Stomach (tissue), 9 donors: ENCODE data around the gene VCPKMT. TPM values are rescaled to one million over a fixed set of nuclear protein-coding genes. Genes with fewer than 3 reads are reported as not detected.

Experiments used
- DNase-seq, 2 donors: peaks; one replicate each; pipeline versions ENCODE4 v3.0.0 to v3.0.0-alpha.2; 2013 to 2019
- H3K27ac ChIP-seq, 5 donors: fragments of 200-600 bp in 4 of 5; sonication (generic) in 4 of 5; one replicate each; pipeline ENCODE4 v1.5.1; 2013 to 2019; ENCODE audit warnings: mild to moderate bottlenecking in 1 of 5, moderate library complexity in 1 of 5
- H3K27me3 ChIP-seq, 3 donors: fragments of 200-600 bp; sonication (generic); one replicate each; pipeline ENCODE4 v1.5.1; 2017 to 2019; ENCODE audit warnings: mixed run types in 1 of 3
- H3K36me3 ChIP-seq, 4 donors: fragments of 200-600 bp; sonication (generic); 1 replicate in 3 of 4; 2 replicates in 1 of 4; pipeline ENCODE4 v1.5.1; 2016 to 2019
- H3K4me1 ChIP-seq, 4 donors: fragments of 200-600 bp; sonication (generic); one replicate each; pipeline ENCODE4 v1.5.1; 2016 to 2019
- H3K4me3 ChIP-seq, 4 donors: fragments of 200-600 bp; sonication (generic) in 3 of 4; one replicate each; pipeline ENCODE4 v1.5.1; 2016 to 2019; ENCODE audit warnings: mild to moderate bottlenecking in 1 of 4
- H3K9me3 ChIP-seq, 4 donors: fragments of 200-600 bp; sonication (generic); one replicate each; pipeline ENCODE4 v1.5.1; 2016 to 2019
- EP300 ChIP-seq: sonication (generic); formaldehyde crosslinking; IDR thresholded peaks from one replicate; pipeline ENCODE4 v1.6.1; 2017; ENCODE audit warnings: antibody characterized with exemption
- POLR2A ChIP-seq, 4 donors: fragments of 450-650 bp; IDR thresholded peaks; one replicate each; pipeline ENCODE4 v1.6.1; 2016; ENCODE audit warnings: antibody characterized with exemption in 4 of 4, control low read depth in 2 of 4, mild to moderate bottlenecking in 1 of 4, moderate library complexity in 1 of 4
- POLR2AphosphoS5 ChIP-seq, 3 donors: sonication (generic); formaldehyde crosslinking; IDR thresholded peaks; one replicate each; pipeline ENCODE4 v1.6.1; 2016; ENCODE audit warnings: antibody characterized with exemption in 3 of 3
- WGBS, 5 donors: extraction: QIAGEN DNeasy Blood & Tissue Kit in 3 of 5; methylation state at CpG; one replicate each; pipeline versions ENCODE4 v1.1.5 to v1.1.7; 2013 to 2018; 5-methylcytosine and 5-hydroxymethylcytosine counted together
- intact Hi-C: fragments of 100-400 bp; cut with DNase I; formaldehyde crosslinking; loops from one replicate; pipeline ENCODE4 v1.15.1; 2023; ENCODE audit warnings: low total_unique reads
- polyA plus RNA-seq, 3 donors: library from polyadenylated mRNA; stranded (reverse); fragments of 200-250 nt; gene quantifications; one replicate each; pipeline ENCODE4 v1.2.3, GENCODE V29; 2013
- total RNA-seq, 5 donors: library from RNA; depleted of rRNA; stranded (reverse); fragments of >200 nt; gene quantifications; one replicate each; pipeline versions ENCODE4 v1.1.0 to v1.2.3, GENCODE V29; 2014 to 2016
- TF ChIP-seq, protein P1 (sequence below), 7 experiments: fragments of 450-650 bp in 4 of 7; fragments of 200-600 bp in 3 of 7; sonication (generic) in 3 of 7; IDR thresholded peaks; one replicate each; pipeline ENCODE4 v1.5.1; 2016 to 2019; ENCODE audit warnings: antibody characterized with exemption in 7 of 7, control low read depth in 2 of 7, mild to moderate bottlenecking in 1 of 7
- donor health status: healthy with polysubstance abuse.
- donor health status: Bipolar disorder and iron deficiency.
- donor health status: healthy.

Gene VCPKMT
- total and polyA plus RNA-seq, 8 donors = 1.3 to 11.6 (median 4.9) TPM; not detected in 1

DNA sequence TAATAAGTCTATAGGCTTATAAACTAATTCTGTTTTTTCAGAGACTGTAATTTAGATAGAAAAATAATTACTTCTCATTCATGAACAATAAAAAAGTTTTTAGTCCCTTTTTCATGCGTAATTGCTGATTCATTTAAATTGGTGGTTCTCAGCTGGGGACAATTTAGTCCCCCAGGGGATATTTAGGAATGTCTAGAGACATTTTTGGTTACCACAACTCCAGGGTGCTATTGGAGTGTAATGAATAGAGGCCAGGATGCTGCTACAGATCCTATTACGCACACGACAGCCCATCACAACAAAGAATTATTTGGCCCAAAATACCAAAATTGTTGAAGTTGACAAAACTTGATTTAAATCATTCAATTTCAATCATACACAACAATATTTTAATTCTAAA lies 22.8 kb upstream of the VCPKMT start:
- intact Hi-C loops = no loop called here
- TF ChIP-seq, protein P1, sequence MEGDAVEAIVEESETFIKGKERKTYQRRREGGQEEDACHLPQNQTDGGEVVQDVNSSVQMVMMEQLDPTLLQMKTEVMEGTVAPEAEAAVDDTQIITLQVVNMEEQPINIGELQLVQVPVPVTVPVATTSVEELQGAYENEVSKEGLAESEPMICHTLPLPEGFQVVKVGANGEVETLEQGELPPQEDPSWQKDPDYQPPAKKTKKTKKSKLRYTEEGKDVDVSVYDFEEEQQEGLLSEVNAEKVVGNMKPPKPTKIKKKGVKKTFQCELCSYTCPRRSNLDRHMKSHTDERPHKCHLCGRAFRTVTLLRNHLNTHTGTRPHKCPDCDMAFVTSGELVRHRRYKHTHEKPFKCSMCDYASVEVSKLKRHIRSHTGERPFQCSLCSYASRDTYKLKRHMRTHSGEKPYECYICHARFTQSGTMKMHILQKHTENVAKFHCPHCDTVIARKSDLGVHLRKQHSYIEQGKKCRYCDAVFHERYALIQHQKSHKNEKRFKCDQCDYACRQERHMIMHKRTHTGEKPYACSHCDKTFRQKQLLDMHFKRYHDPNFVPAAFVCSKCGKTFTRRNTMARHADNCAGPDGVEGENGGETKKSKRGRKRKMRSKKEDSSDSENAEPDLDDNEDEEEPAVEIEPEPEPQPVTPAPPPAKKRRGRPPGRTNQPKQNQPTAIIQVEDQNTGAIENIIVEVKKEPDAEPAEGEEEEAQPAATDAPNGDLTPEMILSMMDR (IDR thresholded peaks at IDR 0.05) = no peak
- no peak for TF ChIP-seq POLR2AphosphoS5 (IDR thresholded peaks at IDR 0.05)
- no peak for TF ChIP-seq POLR2A (IDR thresholded peaks at IDR 0.05)
- no peak for TF ChIP-seq EP300
- Histone ChIP-seq H3K36me3 (peaks cover 0 to 40% (median 30%) of the 10 kb centered on the region in 4 donors), H3K4me3 (no peak overlapping the region), H3K9me3 (no peaks in the 10 kb centered on the region), H3K4me1 (peaks cover 0 to 7% (median 2%) of the 10 kb centered on the region in 4 donors), H3K27me3 (no peaks in the 10 kb centered on the region), H3K27ac (no peak overlapping the region)
- WGBS, 5 donors = 92 to 98% (median 94%) methylated on average over 3 of the region's 3 CpGs
- DNase-seq = no peak

DNA sequence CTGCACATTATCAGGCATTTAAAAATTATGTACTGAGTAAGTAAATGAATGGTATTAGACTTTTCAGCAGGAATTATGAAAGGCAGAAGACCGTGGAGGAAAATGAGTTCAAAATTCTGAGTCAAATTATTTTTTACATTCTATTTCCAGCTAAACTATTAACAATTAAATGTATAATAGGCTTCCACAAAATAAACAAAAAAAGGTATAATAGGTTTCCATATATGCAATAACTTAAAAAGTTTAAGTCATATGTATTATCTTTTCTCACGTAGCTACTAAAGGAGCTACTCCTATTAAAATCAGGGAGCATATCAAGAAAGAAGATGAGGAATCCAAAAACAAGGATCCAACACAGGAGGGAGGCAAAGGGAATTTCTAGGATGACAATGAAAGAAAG lies 11.4 kb upstream of the VCPKMT start:
- Histone ChIP-seq H3K27ac (no peak overlapping the region), H3K36me3 (peaks cover 3 to 83% (median 77%) of the 10 kb centered on the region in 4 donors), H3K27me3 (no peaks in the 10 kb centered on the region), H3K9me3 (no peaks in the 10 kb centered on the region), H3K4me3 (no peak overlapping the region), H3K4me1 (no peaks in the 10 kb centered on the region)
- no peak for TF ChIP-seq POLR2AphosphoS5 (IDR thresholded peaks at IDR 0.05)
- TF ChIP-seq, protein P1 (IDR thresholded peaks at IDR 0.05) = no peak
- no peak for TF ChIP-seq EP300
- TF ChIP-seq POLR2A (IDR thresholded peaks at IDR 0.05) = no peak
- 91 to 98% (median 96%) methylated on average over 2 of the region's 2 CpGs for WGBS, 5 donors
- intact Hi-C loops = no loop called here
- DNase-seq = no peak

DNA sequence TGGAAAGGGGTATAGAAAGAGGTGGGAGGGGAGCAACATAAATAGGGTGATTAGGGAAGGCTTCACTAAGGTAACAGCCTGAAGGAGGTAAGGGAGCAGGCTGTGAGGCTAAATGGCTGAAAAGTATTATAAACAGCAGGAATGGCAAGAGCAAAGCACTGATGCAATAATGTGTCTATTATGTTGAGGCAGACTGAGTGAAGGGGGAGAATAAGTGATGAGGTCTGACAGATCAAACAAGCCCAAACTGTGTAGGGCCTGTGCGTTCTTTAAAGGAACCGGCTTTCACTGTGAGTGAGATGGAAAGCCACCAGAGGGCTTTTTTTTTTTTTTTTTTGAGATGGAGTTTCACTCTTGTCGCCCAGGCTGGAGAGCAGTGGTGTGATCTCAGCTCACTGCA lies 6.7 kb upstream of the VCPKMT start:
- H3K27ac ChIP-seq = no peak overlapping the region
- WGBS, 5 donors = 86 to 98% (median 90%) methylated on average over 3 of the region's 3 CpGs
- H3K27me3 ChIP-seq = no peaks in the 10 kb centered on the region
- DNase-seq = no peak
- intact Hi-C loops = no loop called here
- H3K36me3 ChIP-seq = peaks cover 3 to 70% (median 52%) of the 10 kb centered on the region in 4 donors
- no peaks in the 10 kb centered on the region for H3K4me1 ChIP-seq
- H3K4me3 ChIP-seq = no peak overlapping the region
- TF ChIP-seq EP300 (no peak), POLR2AphosphoS5 (IDR thresholded peaks at IDR 0.05) (no peak), POLR2A (IDR thresholded peaks at IDR 0.05) (no peak)
- TF ChIP-seq, protein P1 (IDR thresholded peaks at IDR 0.05) = no peak
- no peaks in the 10 kb centered on the region for H3K9me3 ChIP-seq

DNA sequence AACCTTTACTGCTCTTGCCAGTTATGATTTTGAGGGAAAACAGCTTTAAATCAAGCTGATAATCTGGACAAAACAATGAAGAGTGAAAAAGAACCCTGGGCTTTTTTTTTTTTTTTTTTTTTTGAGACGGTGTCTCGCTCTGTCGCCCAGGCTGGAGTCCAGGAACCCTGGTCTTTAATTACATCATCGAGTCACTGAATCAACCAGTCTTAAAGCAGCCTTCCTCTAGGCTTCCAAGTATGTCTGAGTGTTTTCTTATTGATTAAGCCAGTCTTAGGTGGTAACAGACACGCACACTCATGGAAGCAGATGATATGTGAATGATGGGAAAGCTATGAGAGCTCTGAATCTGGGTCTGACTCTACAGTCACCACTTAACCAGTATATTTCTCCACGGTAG lies 5.9 kb upstream of the VCPKMT start:
- no peak for DNase-seq
- WGBS, 5 donors = 90 to 97% (median 96%) methylated on average over 6 of the region's 6 CpGs
- H3K27ac ChIP-seq = no peak overlapping the region
- no peaks in the 10 kb centered on the region for H3K9me3 ChIP-seq
- intact Hi-C loops = no loop called here
- peaks cover 5 to 7% (median 7%) of the 10 kb centered on the region in 4 donors for H3K4me1 ChIP-seq
- no peak overlapping the region for H3K4me3 ChIP-seq
- H3K36me3 ChIP-seq = peaks cover 3 to 63% (median 49%) of the 10 kb centered on the region in 4 donors
- H3K27me3 ChIP-seq = no peaks in the 10 kb centered on the region
- TF ChIP-seq EP300 (no peak), POLR2AphosphoS5 (IDR thresholded peaks at IDR 0.05) (no peak), POLR2A (IDR thresholded peaks at IDR 0.05) (no peak)
- TF ChIP-seq, protein P1 (IDR thresholded peaks at IDR 0.05) = no peak
